HEK293T (cell line): ENCODE results near the gene ATP5F1D.

ENCODE experiments used
- ARNT ChIP-seq: fragments of 450-650 bp; IDR thresholded peaks from 2 replicates; pipeline ENCODE4 v1.6.1; 2017; ENCODE audit warnings: mild to moderate bottlenecking
- BHLHE40 ChIP-seq: fragments of 450-650 bp; IDR thresholded peaks from 2 replicates; pipeline ENCODE4 v1.6.1; 2016; ENCODE audit warnings: mild to moderate bottlenecking, moderate library complexity, borderline replicate concordance
- CTBP1 ChIP-seq: fragments of 450-650 bp; IDR thresholded peaks from 2 replicates; pipeline ENCODE4 v1.6.1; 2016; ENCODE audit warnings: borderline replicate concordance
- FOXA1 ChIP-seq: fragments of 450-650 bp; IDR thresholded peaks from 2 replicates; pipeline ENCODE4 v1.6.1; 2016; ENCODE audit warnings: mild to moderate bottlenecking
- FOXM1 ChIP-seq: fragments of 450-650 bp; IDR thresholded peaks from 2 replicates; pipeline ENCODE4 v1.6.1; 2017; ENCODE audit warnings: mild to moderate bottlenecking, borderline replicate concordance
- HDGF ChIP-seq: fragments of 450-650 bp; IDR thresholded peaks from 2 replicates; pipeline ENCODE4 v1.6.1; 2017; ENCODE audit warnings: antibody characterized with exemption, borderline replicate concordance
- L3MBTL2 ChIP-seq: fragments of 450-650 bp; conservative IDR thresholded peaks from 2 replicates; pipeline ENCODE4 v1.6.1; 2016; ENCODE audit warnings: mild to moderate bottlenecking
- LEF1 ChIP-seq: fragments of 450-650 bp; IDR thresholded peaks from 2 replicates; pipeline ENCODE4 v1.6.1; 2017; ENCODE audit warnings: mild to moderate bottlenecking, borderline replicate concordance
- SP1 ChIP-seq: fragments of 450-650 bp; IDR thresholded peaks from 2 replicates; pipeline ENCODE4 v1.6.1; 2017
- SUZ12 ChIP-seq: fragments of 450-650 bp; IDR thresholded peaks from 2 replicates; pipeline ENCODE4 v1.6.1; 2016; ENCODE audit warnings: mild to moderate bottlenecking
- TARDBP ChIP-seq: fragments of 450-650 bp; IDR thresholded peaks from 2 replicates; pipeline ENCODE4 v1.6.1; 2016
- ZNF384 ChIP-seq: fragments of 450-650 bp; IDR thresholded peaks from 2 replicates; pipeline ENCODE4 v1.6.1; 2016
- TF ChIP-seq, protein P1 (sequence below): fragments of 450-650 bp; IDR thresholded peaks from 2 replicates; pipeline ENCODE4 v1.6.1; 2016

DNA sequence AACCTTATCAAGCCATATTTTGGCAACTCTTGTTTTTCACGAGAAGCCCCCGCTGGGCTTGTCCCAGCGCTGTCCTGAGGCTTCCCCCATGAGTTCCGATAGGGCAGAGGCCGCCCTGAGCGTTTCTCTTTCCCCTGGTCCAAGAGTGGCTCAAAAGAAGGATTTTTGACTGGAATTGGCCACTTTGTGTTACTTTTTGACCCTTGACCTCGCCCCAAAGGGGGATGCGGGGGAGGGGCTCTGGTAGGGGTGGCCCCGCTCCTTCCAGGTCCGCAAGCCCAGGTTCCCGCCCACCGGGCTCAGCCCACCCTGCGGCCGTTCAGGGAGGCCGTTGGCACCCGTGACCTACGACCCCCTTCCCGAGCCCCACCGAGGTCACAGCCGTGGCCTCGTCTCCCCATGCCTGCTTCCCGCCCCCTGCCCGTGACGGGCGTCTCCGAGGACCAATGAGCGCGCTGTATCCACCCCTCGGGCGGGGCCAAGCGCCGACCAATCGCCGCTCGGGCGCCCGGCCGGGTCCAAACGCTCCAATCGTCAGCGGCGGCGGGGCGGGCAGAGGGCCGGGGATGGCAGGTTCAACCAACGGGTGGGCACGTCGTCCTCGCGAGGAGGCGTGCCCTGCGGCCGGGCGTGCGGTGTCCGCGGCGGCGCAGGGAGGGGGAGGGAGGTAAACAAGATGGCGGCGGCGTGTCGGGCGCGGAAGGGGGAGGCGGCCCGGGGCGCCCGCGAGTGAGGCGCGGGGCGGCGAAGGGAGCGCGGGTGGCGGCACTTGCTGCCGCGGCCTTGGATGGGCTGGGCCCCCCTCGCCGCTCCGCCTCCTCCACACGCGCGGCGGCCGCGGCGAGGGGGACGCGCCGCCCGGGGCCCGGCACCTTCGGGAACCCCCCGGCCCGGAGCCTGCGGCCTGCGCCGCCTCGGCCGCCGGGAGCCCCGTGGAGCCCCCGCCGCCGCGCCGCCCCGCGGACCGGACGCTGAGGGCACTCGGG lies 36.1 kb upstream of the ATP5F1D start, which contains the start of gene STK11:
- TF ChIP-seq TARDBP = no peak
- no peak for TF ChIP-seq ZNF384
- no peak for TF ChIP-seq CTBP1
- no peak for TF ChIP-seq SP1
- TF ChIP-seq SUZ12 = no peak
- no peak for TF ChIP-seq LEF1
- TF ChIP-seq FOXM1 = no peak
- TF ChIP-seq, protein P1, sequence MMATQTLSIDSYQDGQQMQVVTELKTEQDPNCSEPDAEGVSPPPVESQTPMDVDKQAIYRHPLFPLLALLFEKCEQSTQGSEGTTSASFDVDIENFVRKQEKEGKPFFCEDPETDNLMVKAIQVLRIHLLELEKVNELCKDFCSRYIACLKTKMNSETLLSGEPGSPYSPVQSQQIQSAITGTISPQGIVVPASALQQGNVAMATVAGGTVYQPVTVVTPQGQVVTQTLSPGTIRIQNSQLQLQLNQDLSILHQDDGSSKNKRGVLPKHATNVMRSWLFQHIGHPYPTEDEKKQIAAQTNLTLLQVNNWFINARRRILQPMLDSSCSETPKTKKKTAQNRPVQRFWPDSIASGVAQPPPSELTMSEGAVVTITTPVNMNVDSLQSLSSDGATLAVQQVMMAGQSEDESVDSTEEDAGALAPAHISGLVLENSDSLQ = peak; percentile 99
- no peak for TF ChIP-seq FOXA1
- TF ChIP-seq BHLHE40 = no peak
- TF ChIP-seq L3MBTL2 = peak; percentile 82
- TF ChIP-seq ARNT = no peak
- no peak for TF ChIP-seq HDGF
